Endodermal cell (in vitro differentiated cells): Measurements from ENCODE around the gene PTPRM. TPM values are rescaled to one million over a fixed set of nuclear protein-coding genes. Genes with fewer than 3 reads are reported as not detected.
A peak's percentile ranks its signal among the peaks of the same experiment; 100 is the strongest.
"Not testable (repeated sequence)": the region's sequence is repeated elsewhere in the genome, so short reads cannot be mapped to it uniquely, and the experiment has no call there.

ENCODE experiments used
- DNase-seq: peaks from one replicate; pipeline ENCODE4 v3.0.0-alpha.2; 2017
- H3K27ac ChIP-seq: 2 replicates; pipeline ENCODE4 v1.5.1; 2013; ENCODE audit warnings: mild to moderate bottlenecking, low read depth, low read length, moderate library complexity
- H3K27me3 ChIP-seq: 2 replicates; pipeline ENCODE4 v1.6.1; 2013; ENCODE audit warnings: mild to moderate bottlenecking, low read length, moderate library complexity; ENCODE audit not compliant: insufficient read depth, control insufficient read depth, poor library complexity, severe bottlenecking
- H3K36me3 ChIP-seq: 2 replicates; pipeline ENCODE4 v1.7.0; 2013; ENCODE audit warnings: mild to moderate bottlenecking, low read length, moderate library complexity; ENCODE audit not compliant: control insufficient read depth, insufficient read depth
- H3K4me1 ChIP-seq: one replicate; pipeline ENCODE4 v1.7.0; 2013; ENCODE audit warnings: low read length; ENCODE audit not compliant: control insufficient read depth, insufficient read depth
- H3K4me3 ChIP-seq: 2 replicates; pipeline ENCODE4 v1.5.1; 2013; ENCODE audit warnings: mild to moderate bottlenecking, low read length, moderate library complexity
- H3K9ac ChIP-seq: 2 replicates; pipeline ENCODE4 v1.6.1; 2013; ENCODE audit warnings: mild to moderate bottlenecking, low read length, moderate library complexity; ENCODE audit not compliant: poor library complexity, severe bottlenecking; ENCODE audit errors: extremely low read depth
- H3K9me3 ChIP-seq: 2 replicates; pipeline ENCODE4 v1.6.1; 2013; ENCODE audit warnings: mild to moderate bottlenecking, low read length, moderate library complexity; ENCODE audit not compliant: control insufficient read depth
- H3K27ac Mint-ChIP-seq: 2 replicates; pipeline ENCODE4 v1.8.0; 2020; ENCODE audit warnings: mixed read lengths
- H3K27me3 Mint-ChIP-seq: 2 replicates; pipeline ENCODE4 v1.8.0; 2021; ENCODE audit warnings: mild to moderate bottlenecking, mixed read lengths; ENCODE audit not compliant: insufficient read depth
- H3K36me3 Mint-ChIP-seq: 2 replicates; pipeline ENCODE4 v1.8.0; 2020; ENCODE audit warnings: low read depth, mixed read lengths
- H3K4me1 Mint-ChIP-seq: 2 replicates; pipeline ENCODE4 v1.8.0; 2020; ENCODE audit warnings: mixed read lengths
- H3K4me3 Mint-ChIP-seq: 2 replicates; pipeline ENCODE4 v1.8.0; 2020; ENCODE audit warnings: mild to moderate bottlenecking, moderate library complexity, mixed read lengths
- H3K9me3 Mint-ChIP-seq: 2 replicates; pipeline ENCODE4 v1.8.0; 2020; ENCODE audit warnings: mild to moderate bottlenecking, mixed read lengths
- WGBS, 2 experiments: methylation state at CpG; one replicate each; pipeline versions ENCODE4 v1.1.5 to v1.1.7; 2013; ENCODE audit warnings: missing lambda C conversion rate in 2 of 2, mixed read lengths in 1 of 2; ENCODE audit not compliant: insufficient coverage in 1 of 2, insufficient read length in 1 of 2; 5-methylcytosine and 5-hydroxymethylcytosine counted together
- total RNA-seq, 2 donors: library from RNA; stranded (reverse); fragmentation: NEBNext Ultra II Directional in 1 of 2; extraction: Animal tissue kit (Norgen Biotek cat#: 25700) in 1 of 2; gene quantifications; 2 replicates in 1 of 2; 3 replicates in 1 of 2; pipeline ENCODE4 v1.2.1, GENCODE V29; 2021
- TF ChIP-seq, protein P1 (sequence below): fragments of 200-600 bp; sonication (generic); conservative IDR thresholded peaks from 2 replicates; pipeline ENCODE4 v1.5.0; 2021; ENCODE audit warnings: antibody characterized with exemption, mild to moderate bottlenecking

The PTPRM gene
- total RNA-seq, 2 donors from 2014 or later, result 47.2 to 57.6 TPM

DNA sequence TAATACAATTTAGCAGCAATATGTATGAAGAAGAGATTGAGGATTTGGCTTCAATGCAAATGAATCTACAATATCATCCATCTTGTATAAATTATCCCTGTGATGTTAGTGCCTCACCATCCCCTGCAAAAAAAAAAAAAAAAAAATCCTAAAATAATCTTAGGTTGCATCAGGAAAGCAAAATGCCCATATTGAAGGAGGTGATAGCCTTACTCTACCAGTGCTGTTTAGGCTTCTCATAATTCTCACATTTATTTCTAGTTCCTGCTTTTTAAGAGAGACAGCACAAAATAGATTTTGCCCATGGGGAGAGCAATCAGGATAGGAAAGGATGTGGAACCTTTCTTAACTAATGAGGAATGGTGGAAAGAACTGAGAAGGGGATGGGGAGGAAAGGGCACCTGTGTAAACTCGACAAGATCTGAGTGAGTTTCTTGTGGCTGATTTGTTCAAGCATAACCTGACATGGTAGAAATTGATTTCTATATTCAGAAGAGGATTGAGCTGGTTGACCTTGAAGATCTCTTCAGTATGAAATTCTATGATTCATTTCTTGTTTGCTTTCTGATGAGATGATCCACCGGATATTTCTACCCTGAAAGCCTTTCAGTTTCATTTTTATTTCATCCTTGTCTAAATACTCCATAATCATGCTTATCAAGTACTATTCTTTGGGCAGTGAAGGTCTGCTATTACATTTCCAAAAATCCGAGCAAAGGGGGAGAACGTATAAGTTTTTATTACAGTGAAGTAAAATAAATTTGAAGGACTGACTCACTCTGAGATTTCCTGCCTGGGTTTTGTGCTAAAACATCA lies 391.2 kb downstream of the PTPRM start:
- peaks cover 5% of the 10 kb centered on the region for H3K4me1 Mint-ChIP-seq
- Histone ChIP-seq H3K4me3 (no peak overlapping the region), H3K27ac (no peak overlapping the region), H3K36me3 (peaks cover 12% of the 10 kb centered on the region), H3K27me3 (no peaks in the 10 kb centered on the region), H3K9ac (no peak overlapping the region), H3K4me1 (no peaks in the 10 kb centered on the region), H3K9me3 (no peaks in the 10 kb centered on the region)
- no peak overlapping the region for H3K27ac Mint-ChIP-seq
- WGBS, 2 experiments, result 87 to 89% methylated on average over 3 to 4 of the region's 4 CpGs
- no peak overlapping the region for H3K4me3 Mint-ChIP-seq
- DNase-seq, result no peak
- H3K36me3 Mint-ChIP-seq, result peaks cover 6% of the 10 kb centered on the region
- TF ChIP-seq, protein P1, sequence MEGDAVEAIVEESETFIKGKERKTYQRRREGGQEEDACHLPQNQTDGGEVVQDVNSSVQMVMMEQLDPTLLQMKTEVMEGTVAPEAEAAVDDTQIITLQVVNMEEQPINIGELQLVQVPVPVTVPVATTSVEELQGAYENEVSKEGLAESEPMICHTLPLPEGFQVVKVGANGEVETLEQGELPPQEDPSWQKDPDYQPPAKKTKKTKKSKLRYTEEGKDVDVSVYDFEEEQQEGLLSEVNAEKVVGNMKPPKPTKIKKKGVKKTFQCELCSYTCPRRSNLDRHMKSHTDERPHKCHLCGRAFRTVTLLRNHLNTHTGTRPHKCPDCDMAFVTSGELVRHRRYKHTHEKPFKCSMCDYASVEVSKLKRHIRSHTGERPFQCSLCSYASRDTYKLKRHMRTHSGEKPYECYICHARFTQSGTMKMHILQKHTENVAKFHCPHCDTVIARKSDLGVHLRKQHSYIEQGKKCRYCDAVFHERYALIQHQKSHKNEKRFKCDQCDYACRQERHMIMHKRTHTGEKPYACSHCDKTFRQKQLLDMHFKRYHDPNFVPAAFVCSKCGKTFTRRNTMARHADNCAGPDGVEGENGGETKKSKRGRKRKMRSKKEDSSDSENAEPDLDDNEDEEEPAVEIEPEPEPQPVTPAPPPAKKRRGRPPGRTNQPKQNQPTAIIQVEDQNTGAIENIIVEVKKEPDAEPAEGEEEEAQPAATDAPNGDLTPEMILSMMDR, result no peak
- no peaks in the 10 kb centered on the region for H3K27me3 Mint-ChIP-seq
- no peaks in the 10 kb centered on the region for H3K9me3 Mint-ChIP-seq

- Histone ChIP-seq H3K27ac (no peak overlapping the region), H3K4me1 (no peaks in the 10 kb centered on the region), H3K9me3 (no peaks in the 10 kb centered on the region), H3K9ac (no peak overlapping the region), H3K36me3 (peaks cover 12% of the 10 kb centered on the region), H3K27me3 (no peaks in the 10 kb centered on the region), H3K4me3 (no peak overlapping the region)
- no peak overlapping the region for H3K4me3 Mint-ChIP-seq
- H3K27ac Mint-ChIP-seq, result no peak overlapping the region
- no peaks in the 10 kb centered on the region for H3K27me3 Mint-ChIP-seq
- peaks cover 5% of the 10 kb centered on the region for H3K4me1 Mint-ChIP-seq
- 98 to 100% methylated on average over 1 of the region's 1 CpG for WGBS, 2 experiments
- H3K9me3 Mint-ChIP-seq, result no peaks in the 10 kb centered on the region
- TF ChIP-seq, protein P1, result no peak
- DNase-seq, result no peak
- peaks cover 6% of the 10 kb centered on the region for H3K36me3 Mint-ChIP-seq
These were observed 391.7 kb downstream of the PTPRM start for GRCh38 chr18:7958897-7959146.

GRCh38 chr18:7966682-7967081 lies 399.6 kb downstream of the PTPRM start:
- not testable (repeated sequence) for H3K27me3 Mint-ChIP-seq, H3K4me3 ChIP-seq, H3K27ac Mint-ChIP-seq, H3K4me1 ChIP-seq, H3K36me3 ChIP-seq, H3K4me1 Mint-ChIP-seq, H3K9me3 ChIP-seq, H3K9me3 Mint-ChIP-seq, H3K27me3 ChIP-seq, H3K36me3 Mint-ChIP-seq, H3K27ac ChIP-seq, DNase-seq, H3K9ac ChIP-seq
- H3K4me3 Mint-ChIP-seq, result peak overlapping the region; percentile 30
- WGBS, 2 experiments, result 55% methylated on average over 6 of the region's 18 CpGs; no CpG with 5 or more reads in 1 of the 2 experiments
